Type B pancreatic cell (in vitro differentiated cells): ENCODE data around the gene TTC33. TPM values are rescaled to one million over a fixed set of nuclear protein-coding genes. Genes with fewer than 3 reads are reported as not detected.
A peak's percentile ranks its signal among the peaks of the same experiment; 100 is the strongest.

Source experiments
- DNase-seq: peaks from one replicate; pipeline ENCODE4 v3.0.0; 2021; ENCODE audit warnings: mixed read lengths; ENCODE audit not compliant: unreplicated experiment; ENCODE audit errors: extremely low spot score
- H3K27ac Mint-ChIP-seq: 2 replicates; pipeline ENCODE4 v1.8.0; 2021; ENCODE audit warnings: mild to moderate bottlenecking, mixed read lengths
- H3K27me3 Mint-ChIP-seq: 2 replicates; pipeline ENCODE4 v1.8.0; 2021; ENCODE audit warnings: mixed read lengths
- H3K36me3 Mint-ChIP-seq: 2 replicates; pipeline ENCODE4 v1.8.0; 2021; ENCODE audit warnings: mixed read lengths
- H3K4me1 Mint-ChIP-seq: one replicate; pipeline ENCODE4 v1.8.0; 2021; ENCODE audit warnings: mixed read lengths; ENCODE audit not compliant: unreplicated experiment
- H3K4me3 Mint-ChIP-seq: 2 replicates; pipeline ENCODE4 v1.8.0; 2021; ENCODE audit warnings: mild to moderate bottlenecking, mixed read lengths
- H3K9me3 Mint-ChIP-seq: 2 replicates; pipeline ENCODE4 v1.8.0; 2021; ENCODE audit warnings: mixed read lengths
- CTCF ChIP-seq: fragments of 200-600 bp; sonication (generic); conservative IDR thresholded peaks from 2 replicates; pipeline ENCODE4 v1.5.0; 2021; ENCODE audit warnings: antibody characterized with exemption, mild to moderate bottlenecking
- total RNA-seq: library from RNA; stranded (reverse); gene quantifications from 2 replicates; pipeline ENCODE4 v1.2.1, GENCODE V29; 2021; ENCODE audit warnings: low replicate concordance

Gene TTC33
- total RNA-seq, 1 donor from 2014 or later: 15.8 TPM

GRCh38 chr5:40677456-40677855, 78.3 kb downstream of the TTC33 start:
- H3K4me3 Mint-ChIP-seq: peak overlapping the region; percentile 77
- TF ChIP-seq CTCF: no peak
- peaks cover 46% of the 10 kb centered on the region for H3K27me3 Mint-ChIP-seq
- peak overlapping the region; percentile 12 for H3K27ac Mint-ChIP-seq
- H3K4me1 Mint-ChIP-seq: peaks cover 29% of the 10 kb centered on the region
- H3K9me3 Mint-ChIP-seq: peaks cover 5% of the 10 kb centered on the region
- DNase-seq: no peak
- H3K36me3 Mint-ChIP-seq: peaks cover 5% of the 10 kb centered on the region

GRCh38 chr5:40676613-40677343, 79.0 kb downstream of the TTC33 start:
- DNase-seq: no peak
- Mint-ChIP-seq H3K4me3 (peak overlapping the region; percentile 77), H3K27me3 (peaks cover 40% of the 10 kb centered on the region), H3K27ac (peak overlapping the region; percentile 78), H3K9me3 (peaks cover 5% of the 10 kb centered on the region), H3K4me1 (peaks cover 29% of the 10 kb centered on the region), H3K36me3 (no peaks in the 10 kb centered on the region)
- TF ChIP-seq CTCF: no peak

DNA sequence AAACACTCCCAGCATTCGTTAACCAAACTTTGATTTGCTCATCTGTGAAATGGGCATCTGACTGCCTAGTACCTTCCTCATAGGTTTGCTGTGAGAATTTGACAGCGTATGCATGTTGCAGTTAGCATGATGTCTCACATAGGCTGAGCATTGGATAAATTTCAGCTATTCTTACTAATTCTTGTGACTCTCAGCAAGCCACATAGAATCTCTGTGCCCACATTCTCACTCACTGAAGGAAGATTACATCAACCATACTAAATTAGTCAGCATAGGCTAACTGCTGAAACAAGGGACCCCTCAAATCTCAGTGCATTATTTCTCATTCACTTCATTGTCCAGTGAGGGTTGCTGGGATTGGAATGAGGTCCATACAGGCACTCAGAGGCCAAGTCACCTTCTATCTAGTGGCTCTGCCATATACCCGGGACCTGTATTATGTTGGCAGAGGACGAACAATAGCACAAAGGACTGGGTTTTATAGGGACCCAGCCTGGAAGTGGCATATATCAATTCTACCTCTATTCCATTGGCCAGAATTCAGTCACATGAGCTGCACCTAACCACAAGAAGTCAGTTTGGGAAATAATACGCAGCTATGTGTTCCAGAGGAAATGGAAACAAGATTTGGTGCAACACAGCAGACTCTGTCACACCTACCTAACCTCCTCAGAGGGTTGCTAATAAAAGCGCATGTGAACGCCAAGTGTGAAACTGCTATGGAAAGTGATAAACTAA, 80.2 kb downstream of the TTC33 start:
- no peak for TF ChIP-seq CTCF
- Mint-ChIP-seq H3K4me3 (no peak overlapping the region), H3K4me1 (peaks cover 21% of the 10 kb centered on the region), H3K27ac (no peak overlapping the region), H3K27me3 (peaks cover 34% of the 10 kb centered on the region), H3K9me3 (peaks cover 5% of the 10 kb centered on the region), H3K36me3 (no peaks in the 10 kb centered on the region)
- DNase-seq: no peak

DNA sequence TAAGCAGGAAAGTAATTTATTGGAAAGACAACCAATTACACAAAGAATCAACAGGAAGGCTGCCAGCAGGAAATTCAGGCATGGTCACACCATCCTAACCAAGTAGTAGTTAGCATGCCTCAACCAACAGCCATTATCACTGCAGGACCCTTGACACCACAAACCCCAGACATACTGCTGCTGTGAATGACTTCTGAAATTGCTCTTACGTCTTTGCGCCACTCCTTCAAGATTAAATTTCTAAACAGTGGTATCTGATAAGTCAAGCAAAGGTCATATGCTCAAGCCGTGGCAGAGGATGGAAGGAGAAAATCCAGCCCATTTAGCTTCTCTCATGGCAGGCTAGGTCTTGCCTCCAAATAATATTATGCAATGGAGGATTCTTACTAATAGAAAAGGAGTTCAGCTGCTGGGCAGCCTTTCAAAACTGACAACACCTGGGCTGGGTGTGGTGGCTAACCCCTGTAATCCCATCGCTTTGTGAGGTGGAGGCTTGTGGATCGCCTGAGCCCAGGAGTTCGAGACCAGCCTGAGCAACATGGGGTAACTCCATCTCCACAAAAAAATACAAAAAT, 81.0 kb downstream of the TTC33 start:
- H3K4me3 Mint-ChIP-seq: no peak overlapping the region
- no peaks in the 10 kb centered on the region for H3K36me3 Mint-ChIP-seq
- H3K27ac Mint-ChIP-seq: no peak overlapping the region
- TF ChIP-seq CTCF: no peak
- H3K27me3 Mint-ChIP-seq: peaks cover 31% of the 10 kb centered on the region
- H3K4me1 Mint-ChIP-seq: peaks cover 16% of the 10 kb centered on the region
- no peak for DNase-seq
- H3K9me3 Mint-ChIP-seq: peaks cover 5% of the 10 kb centered on the region

- no peak for DNase-seq
- Mint-ChIP-seq H3K27me3 (peaks cover 24% of the 10 kb centered on the region), H3K9me3 (peaks cover 5% of the 10 kb centered on the region), H3K27ac (no peak overlapping the region), H3K36me3 (no peaks in the 10 kb centered on the region), H3K4me1 (peaks cover 9% of the 10 kb centered on the region), H3K4me3 (no peak overlapping the region)
- no peak for TF ChIP-seq CTCF
Measured at GRCh38 chr5:40672425-40672824, 83.3 kb downstream of the TTC33 start.
